ENCODE measurements around the gene IPMK. TPM values are rescaled to one million over a fixed set of nuclear protein-coding genes. Genes with fewer than 3 reads are reported as not detected.

The IPMK gene
- total and polyA plus RNA-seq, 2 donors (not counting 3 experiments of a cell fraction or from before 2014, with no cell fraction given), result 1.4 to 8.1 TPM

- CTCF ChIA-PET, result interaction anchor here (1.5 kb wide), 1 partner anchor 90 kb away, joined by 5 read pairs; no protein-coding TSS in a partner anchor
- intact Hi-C loops (cut with micrococcal nuclease), result no loop called here
These were observed 66.0 kb downstream of the IPMK start for GRCh38 chr10:58201704-58202103.

More at GRCh38 chr10:58201704-58202103, 66.0 kb downstream of the IPMK start:
- Histone ChIP-seq H3K4me2 (ENCODE audit: insufficient read depth, low read length) (no peak overlapping the region), H2AFZ (ENCODE audit: low read depth, low read length) (no peak overlapping the region), H4K20me1 (replicated peaks; ENCODE audit: control insufficient read depth, extremely low read depth, insufficient read depth, low read length) (no peaks in the 10 kb centered on the region), H3K36me3 (ENCODE audit: control insufficient read depth in 2 of 2, extremely low read depth in 1 of 2, insufficient read depth in 2 of 2, low read length in 2 of 2) (no peaks in the 10 kb centered on the region), H3K4me3 (replicated peaks in 1 of 3; ENCODE audit: insufficient read depth in 1 of 3, low read depth in 1 of 3, low read length in 3 of 3) (no peak overlapping the region), H3K27ac (ENCODE audit: insufficient read depth, low read depth, low read length) (no peak overlapping the region), H3K27me3 (ENCODE audit: control insufficient read depth in 2 of 2, insufficient read depth in 2 of 2, low read length in 2 of 2) (no peaks in the 10 kb centered on the region), H3K9ac (replicated peaks; ENCODE audit: extremely low read depth, insufficient read depth, low read length) (no peak overlapping the region), H3K4me1 (ENCODE audit: control insufficient read depth, extremely low read depth, insufficient read depth, low read length) (no peaks in the 10 kb centered on the region), H3K79me2 (ENCODE audit: control insufficient read depth, insufficient read depth, low read length) (no peaks in the 10 kb centered on the region), H3K9me3 (replicated peaks; ENCODE audit: control insufficient read depth, insufficient read depth, low read length) (no peaks in the 10 kb centered on the region), H3K9me1 (replicated peaks; ENCODE audit: control insufficient read depth, extremely low read depth, insufficient read depth, low read length) (no peaks in the 10 kb centered on the region)
- DNase-seq (ENCODE audit: low read depth, low spot score) (no peak), FAIRE-seq (no peak)
- POLR2A ChIA-PET, result no interaction called here
- dilution Hi-C loops (cut with MboI; ENCODE audit: extremely low pct_ligation_motif_present, low sequenced_read_pairs), result no loop called here
- TF ChIP-seq EZH2 (IDR thresholded peaks at IDR 0.05; ENCODE audit: borderline replicate concordance, low read depth, low read length, severe bottlenecking) (no peak), JUN (IDR thresholded peaks at IDR 0.05; ENCODE audit: borderline replicate concordance, insufficient read depth, insufficient read length, low read depth) (no peak), CTCF (IDR thresholded peaks at IDR 0.05; ENCODE audit: extremely low read depth in 1 of 2, insufficient read depth in 1 of 2, low read depth in 1 of 2, low read length in 2 of 2) (no peak), POLR2A (IDR thresholded peaks at IDR 0.05; ENCODE audit: low read depth, low read length) (no peak), FOS (IDR thresholded peaks at IDR 0.05; ENCODE audit: borderline replicate concordance, insufficient read depth, low read length) (no peak), MYC (IDR thresholded peaks at IDR 0.05; ENCODE audit: low read depth, low read length) (no peak), POLR2AphosphoS5 (IDR thresholded peaks at IDR 0.05; ENCODE audit: insufficient read depth, low read depth, low read length) (no peak), MAX (IDR thresholded peaks at IDR 0.05; ENCODE audit: insufficient read depth, insufficient read length) (no peak), GATA2 (IDR thresholded peaks at IDR 0.05; ENCODE audit: insufficient read depth, insufficient read length, low read depth, low read length) (no peak)
- no TSS peak for BruUV-seq (replicated peaks)

Measured in endothelial cell of umbilical vein (primary cell).